ENCODE data around the gene TAOK2. TPM values are rescaled to one million over a fixed set of nuclear protein-coding genes. Genes with fewer than 3 reads are reported as not detected.

The TAOK2 gene
- total and polyA plus RNA-seq, 2 of the 13 experiments (the other 11 are each of a cell fraction or from before 2014, with no cell fraction given): 17.4 to 43.2 TPM

DNA sequence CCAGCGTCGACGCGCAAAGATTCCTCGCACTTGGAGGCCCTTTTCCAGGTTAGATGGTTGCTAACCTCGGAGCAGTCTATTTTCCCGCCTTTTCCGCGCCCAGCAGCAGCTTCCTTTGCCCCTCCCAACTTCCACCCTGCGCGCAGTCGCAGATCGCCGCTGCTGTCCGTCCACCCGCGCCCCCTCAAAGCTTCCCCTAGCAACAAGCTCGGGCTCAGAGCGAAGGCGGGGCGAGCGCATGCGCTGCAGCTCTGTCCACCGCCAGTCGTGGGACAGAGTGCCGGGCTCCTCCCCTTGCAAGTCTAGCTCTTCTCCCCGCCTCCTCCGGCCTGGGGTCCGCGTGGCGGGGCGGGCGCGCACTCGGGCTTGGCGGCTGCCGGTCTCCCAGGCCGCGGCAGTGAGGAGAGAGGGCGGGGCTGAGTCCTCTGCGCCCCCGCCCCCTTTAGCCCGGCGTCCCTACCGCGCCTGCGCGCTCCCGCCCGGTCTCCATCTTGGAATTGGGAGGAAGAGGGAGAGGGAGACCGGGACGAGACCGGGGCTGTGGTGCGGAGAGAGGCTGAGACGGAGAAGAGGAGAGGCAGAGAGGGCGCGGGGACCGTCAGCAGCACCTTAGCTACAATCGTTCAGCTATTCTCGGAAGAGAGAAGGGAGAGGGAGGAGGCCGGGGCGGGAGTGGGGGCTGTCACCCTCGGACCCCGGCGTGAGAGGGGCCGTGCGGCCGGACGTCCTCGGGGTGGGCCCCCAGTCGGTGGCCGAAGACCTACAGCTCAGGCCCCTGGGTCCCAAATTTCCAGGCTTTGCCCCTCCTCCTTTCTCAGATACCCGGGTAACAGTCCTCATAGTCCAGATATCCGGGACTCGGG is at the start of gene TAOK2 (continued):
- TF ChIP-seq, protein P1, sequence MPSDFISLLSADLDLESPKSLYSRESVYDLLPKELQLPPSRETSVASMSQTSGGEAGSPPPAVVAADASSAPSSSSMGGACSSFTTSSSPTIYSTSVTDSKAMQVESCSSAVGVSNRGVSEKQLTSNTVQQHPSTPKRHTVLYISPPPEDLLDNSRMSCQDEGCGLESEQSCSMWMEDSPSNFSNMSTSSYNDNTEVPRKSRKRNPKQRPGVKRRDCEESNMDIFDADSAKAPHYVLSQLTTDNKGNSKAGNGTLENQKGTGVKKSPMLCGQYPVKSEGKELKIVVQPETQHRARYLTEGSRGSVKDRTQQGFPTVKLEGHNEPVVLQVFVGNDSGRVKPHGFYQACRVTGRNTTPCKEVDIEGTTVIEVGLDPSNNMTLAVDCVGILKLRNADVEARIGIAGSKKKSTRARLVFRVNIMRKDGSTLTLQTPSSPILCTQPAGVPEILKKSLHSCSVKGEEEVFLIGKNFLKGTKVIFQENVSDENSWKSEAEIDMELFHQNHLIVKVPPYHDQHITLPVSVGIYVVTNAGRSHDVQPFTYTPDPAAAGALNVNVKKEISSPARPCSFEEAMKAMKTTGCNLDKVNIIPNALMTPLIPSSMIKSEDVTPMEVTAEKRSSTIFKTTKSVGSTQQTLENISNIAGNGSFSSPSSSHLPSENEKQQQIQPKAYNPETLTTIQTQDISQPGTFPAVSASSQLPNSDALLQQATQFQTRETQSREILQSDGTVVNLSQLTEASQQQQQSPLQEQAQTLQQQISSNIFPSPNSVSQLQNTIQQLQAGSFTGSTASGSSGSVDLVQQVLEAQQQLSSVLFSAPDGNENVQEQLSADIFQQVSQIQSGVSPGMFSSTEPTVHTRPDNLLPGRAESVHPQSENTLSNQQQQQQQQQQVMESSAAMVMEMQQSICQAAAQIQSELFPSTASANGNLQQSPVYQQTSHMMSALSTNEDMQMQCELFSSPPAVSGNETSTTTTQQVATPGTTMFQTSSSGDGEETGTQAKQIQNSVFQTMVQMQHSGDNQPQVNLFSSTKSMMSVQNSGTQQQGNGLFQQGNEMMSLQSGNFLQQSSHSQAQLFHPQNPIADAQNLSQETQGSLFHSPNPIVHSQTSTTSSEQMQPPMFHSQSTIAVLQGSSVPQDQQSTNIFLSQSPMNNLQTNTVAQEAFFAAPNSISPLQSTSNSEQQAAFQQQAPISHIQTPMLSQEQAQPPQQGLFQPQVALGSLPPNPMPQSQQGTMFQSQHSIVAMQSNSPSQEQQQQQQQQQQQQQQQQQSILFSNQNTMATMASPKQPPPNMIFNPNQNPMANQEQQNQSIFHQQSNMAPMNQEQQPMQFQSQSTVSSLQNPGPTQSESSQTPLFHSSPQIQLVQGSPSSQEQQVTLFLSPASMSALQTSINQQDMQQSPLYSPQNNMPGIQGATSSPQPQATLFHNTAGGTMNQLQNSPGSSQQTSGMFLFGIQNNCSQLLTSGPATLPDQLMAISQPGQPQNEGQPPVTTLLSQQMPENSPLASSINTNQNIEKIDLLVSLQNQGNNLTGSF (CRISPR knock-in tag; IDR thresholded peaks at IDR 0.05): peak; percentile 76
- TF ChIP-seq NRL (CRISPR knock-in tag; IDR thresholded peaks at IDR 0.05; ENCODE audit: borderline replicate concordance) (peak; percentile 85), SMAD3 (CRISPR knock-in tag; IDR thresholded peaks at IDR 0.05) (0 out of 2 replicates have a peak, but pooled peaks have one; percentile 18), ZNF496 (CRISPR knock-in tag; IDR thresholded peaks at IDR 0.05; ENCODE audit: insufficient replicate concordance) (no peak), ZNF761 (CRISPR knock-in tag; conservative IDR thresholded peaks at IDR 0.05) (peak; percentile 69), MED1 (CRISPR knock-in tag; IDR thresholded peaks at IDR 0.05) (peak; percentile 80), RAD21 (CRISPR knock-in tag; IDR thresholded peaks at IDR 0.05) (peak; percentile 5), NFYC (CRISPR knock-in tag; IDR thresholded peaks at IDR 0.05) (peak; percentile 65), SNRNP70 (IDR thresholded peaks at IDR 0.05; ENCODE audit: low read depth, low read length) (no peak), ELF3 (CRISPR knock-in tag; IDR thresholded peaks at IDR 0.05) (peak; percentile 73; the same call in 1 of the 2 replicates), TAF15 (IDR thresholded peaks at IDR 0.05; ENCODE audit: low read depth, low read length, poor library complexity, severe bottlenecking) (peak; percentile 90), ZNF556 (CRISPR knock-in tag; IDR thresholded peaks at IDR 0.05; ENCODE audit: borderline replicate concordance) (peak; percentile 78; the same call in 1 of the 2 replicates), ZNF891 (CRISPR knock-in tag; IDR thresholded peaks at IDR 0.05) (peak; percentile 89; the same call in 1 of the 2 replicates), ZNF451 (CRISPR knock-in tag; IDR thresholded peaks at IDR 0.05) (peak; percentile 69; the same call in 1 of the 2 replicates)
- TF ChIP-seq, protein P2, sequence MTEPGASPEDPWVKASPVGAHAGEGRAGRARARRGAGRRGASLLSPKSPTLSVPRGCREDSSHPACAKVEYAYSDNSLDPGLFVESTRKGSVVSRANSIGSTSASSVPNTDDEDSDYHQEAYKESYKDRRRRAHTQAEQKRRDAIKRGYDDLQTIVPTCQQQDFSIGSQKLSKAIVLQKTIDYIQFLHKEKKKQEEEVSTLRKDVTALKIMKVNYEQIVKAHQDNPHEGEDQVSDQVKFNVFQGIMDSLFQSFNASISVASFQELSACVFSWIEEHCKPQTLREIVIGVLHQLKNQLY (CRISPR knock-in tag; IDR thresholded peaks at IDR 0.05): peak; percentile 75
- TF ChIP-seq, protein P3, sequence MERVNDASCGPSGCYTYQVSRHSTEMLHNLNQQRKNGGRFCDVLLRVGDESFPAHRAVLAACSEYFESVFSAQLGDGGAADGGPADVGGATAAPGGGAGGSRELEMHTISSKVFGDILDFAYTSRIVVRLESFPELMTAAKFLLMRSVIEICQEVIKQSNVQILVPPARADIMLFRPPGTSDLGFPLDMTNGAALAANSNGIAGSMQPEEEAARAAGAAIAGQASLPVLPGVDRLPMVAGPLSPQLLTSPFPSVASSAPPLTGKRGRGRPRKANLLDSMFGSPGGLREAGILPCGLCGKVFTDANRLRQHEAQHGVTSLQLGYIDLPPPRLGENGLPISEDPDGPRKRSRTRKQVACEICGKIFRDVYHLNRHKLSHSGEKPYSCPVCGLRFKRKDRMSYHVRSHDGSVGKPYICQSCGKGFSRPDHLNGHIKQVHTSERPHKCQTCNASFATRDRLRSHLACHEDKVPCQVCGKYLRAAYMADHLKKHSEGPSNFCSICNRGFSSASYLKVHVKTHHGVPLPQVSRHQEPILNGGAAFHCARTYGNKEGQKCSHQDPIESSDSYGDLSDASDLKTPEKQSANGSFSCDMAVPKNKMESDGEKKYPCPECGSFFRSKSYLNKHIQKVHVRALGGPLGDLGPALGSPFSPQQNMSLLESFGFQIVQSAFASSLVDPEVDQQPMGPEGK (CRISPR knock-in tag; IDR thresholded peaks at IDR 0.05): peak; percentile 90
- TF ChIP-seq, protein P4, sequence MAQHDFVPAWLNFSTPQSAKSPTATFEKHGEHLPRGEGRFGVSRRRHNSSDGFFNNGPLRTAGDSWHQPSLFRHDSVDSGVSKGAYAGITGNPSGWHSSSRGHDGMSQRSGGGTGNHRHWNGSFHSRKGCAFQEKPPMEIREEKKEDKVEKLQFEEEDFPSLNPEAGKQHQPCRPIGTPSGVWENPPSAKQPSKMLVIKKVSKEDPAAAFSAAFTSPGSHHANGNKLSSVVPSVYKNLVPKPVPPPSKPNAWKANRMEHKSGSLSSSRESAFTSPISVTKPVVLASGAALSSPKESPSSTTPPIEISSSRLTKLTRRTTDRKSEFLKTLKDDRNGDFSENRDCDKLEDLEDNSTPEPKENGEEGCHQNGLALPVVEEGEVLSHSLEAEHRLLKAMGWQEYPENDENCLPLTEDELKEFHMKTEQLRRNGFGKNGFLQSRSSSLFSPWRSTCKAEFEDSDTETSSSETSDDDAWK (CRISPR knock-in tag; IDR thresholded peaks at IDR 0.05): no peak
- TF ChIP-seq, protein P5, sequence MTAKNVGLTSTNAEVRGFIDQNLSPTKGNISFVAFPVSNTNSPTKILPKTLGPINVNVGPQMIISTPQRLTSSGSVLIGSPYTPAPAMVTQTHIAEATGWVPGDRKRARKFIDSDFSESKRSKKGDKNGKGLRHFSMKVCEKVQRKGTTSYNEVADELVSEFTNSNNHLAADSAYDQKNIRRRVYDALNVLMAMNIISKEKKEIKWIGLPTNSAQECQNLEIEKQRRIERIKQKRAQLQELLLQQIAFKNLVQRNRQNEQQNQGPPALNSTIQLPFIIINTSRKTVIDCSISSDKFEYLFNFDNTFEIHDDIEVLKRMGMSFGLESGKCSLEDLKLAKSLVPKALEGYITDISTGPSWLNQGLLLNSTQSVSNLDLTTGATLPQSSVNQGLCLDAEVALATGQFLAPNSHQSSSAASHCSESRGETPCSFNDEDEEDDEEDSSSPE (CRISPR knock-in tag; IDR thresholded peaks at IDR 0.05): peak; percentile 99

Measured in HepG2 (cell line).